GM18526 (cell line): ENCODE results near the gene CAPN10.

Experiments
- POLR2A ChIP-seq: IDR thresholded peaks from 3 replicates; pipeline ENCODE4 v1.6.1; 2011; ENCODE audit not compliant: insufficient read length; ENCODE audit errors: extremely low read depth

Gene CAPN10

GRCh38 chr2:240579071-240579762 lies 7.3 kb upstream of the CAPN10 start:
- TF ChIP-seq POLR2A, result no peak

GRCh38 chr2:240579771-240580614 lies 6.5 kb upstream of the CAPN10 start:
- no peak for TF ChIP-seq POLR2A

GRCh38 chr2:240581811-240582210 lies 4.7 kb upstream of the CAPN10 start:
- TF ChIP-seq POLR2A, result no peak

GRCh38 chr2:240582781-240583180 lies 3.8 kb upstream of the CAPN10 start:
- TF ChIP-seq POLR2A, result no peak

- no peak for TF ChIP-seq POLR2A
Measured at GRCh38 chr2:240583774-240584173, 2.8 kb upstream of the CAPN10 start.

- TF ChIP-seq POLR2A, result peak; percentile 79
Measured at GRCh38 chr2:240584486-240585031, 2.0 kb upstream of the CAPN10 start.

- TF ChIP-seq POLR2A, result no peak
Measured at GRCh38 chr2:240585101-240585500, 1.4 kb upstream of the CAPN10 start.

- TF ChIP-seq POLR2A, result no peak
Measured at GRCh38 chr2:240585681-240586197, 795 bp upstream of the CAPN10 start.

GRCh38 chr2:240586919-240587800 lies 626 bp downstream of the CAPN10 start:
- no peak for TF ChIP-seq POLR2A

- TF ChIP-seq POLR2A, result no peak
Measured at GRCh38 chr2:240588006-240588655, 1.6 kb downstream of the CAPN10 start.

- TF ChIP-seq POLR2A, result no peak
Measured at GRCh38 chr2:240588669-240589068, 2.1 kb downstream of the CAPN10 start.

GRCh38 chr2:240589375-240589774 lies 2.8 kb downstream of the CAPN10 start:
- TF ChIP-seq POLR2A, result no peak

GRCh38 chr2:240589850-240590525 lies 3.5 kb downstream of the CAPN10 start:
- no peak for TF ChIP-seq POLR2A

GRCh38 chr2:240590681-240591111 lies 4.2 kb downstream of the CAPN10 start:
- TF ChIP-seq POLR2A, result no peak
